Measurements from ENCODE around the gene ZNF79. TPM values are rescaled to one million over a fixed set of nuclear protein-coding genes. Genes with fewer than 3 reads are reported as not detected.
A peak's percentile ranks its signal among the peaks of the same experiment; 100 is the strongest.

ZNF79 gene
- total and polyA plus RNA-seq, 9 of the 15 experiments (the other 6 are each of a cell fraction or from before 2014, with no cell fraction given): 0.62 to 7.0 (median 4.1) TPM

DNA sequence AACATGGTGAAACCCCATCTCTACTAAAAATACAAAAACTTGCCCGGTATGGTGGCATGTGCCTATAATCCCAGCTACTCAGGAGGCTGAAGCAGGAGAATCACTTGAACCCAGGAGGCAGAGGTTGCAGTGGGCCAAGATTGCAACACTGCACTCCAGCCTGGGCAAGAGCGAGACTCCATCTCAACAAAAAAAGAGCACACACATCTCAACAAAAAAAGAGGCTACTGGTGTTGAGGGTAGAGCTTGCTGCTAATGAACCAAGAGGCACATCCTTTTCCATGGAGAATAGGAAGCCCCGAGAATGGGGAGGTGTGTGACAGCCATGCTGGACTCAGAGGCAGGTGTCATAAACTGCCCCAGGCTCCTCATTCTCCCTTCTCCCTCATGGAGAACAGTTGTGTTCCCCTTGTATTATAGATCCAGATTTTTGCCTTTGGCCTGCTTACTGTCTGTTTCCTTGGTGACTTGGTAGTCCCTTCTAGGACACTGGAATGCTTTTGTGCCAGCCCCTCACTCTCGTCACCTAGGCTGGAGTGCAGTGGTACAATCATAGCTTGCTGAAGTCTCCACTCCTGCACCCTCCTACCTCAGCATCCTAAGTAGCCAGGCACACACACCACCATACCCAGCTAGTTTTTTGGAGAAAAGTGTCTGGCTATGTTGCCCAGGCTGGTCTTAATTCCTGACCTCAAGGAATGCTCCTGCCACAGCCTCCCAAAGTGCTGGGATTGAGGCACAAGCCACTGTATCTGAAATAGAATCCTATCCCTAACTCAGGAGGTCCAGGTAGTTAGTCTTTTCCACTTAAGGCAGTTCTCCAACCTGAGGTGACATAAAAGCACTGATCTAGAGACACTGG, 21.9 kb downstream of the ZNF79 start (continued):
- TF ChIP-seq, protein P1, sequence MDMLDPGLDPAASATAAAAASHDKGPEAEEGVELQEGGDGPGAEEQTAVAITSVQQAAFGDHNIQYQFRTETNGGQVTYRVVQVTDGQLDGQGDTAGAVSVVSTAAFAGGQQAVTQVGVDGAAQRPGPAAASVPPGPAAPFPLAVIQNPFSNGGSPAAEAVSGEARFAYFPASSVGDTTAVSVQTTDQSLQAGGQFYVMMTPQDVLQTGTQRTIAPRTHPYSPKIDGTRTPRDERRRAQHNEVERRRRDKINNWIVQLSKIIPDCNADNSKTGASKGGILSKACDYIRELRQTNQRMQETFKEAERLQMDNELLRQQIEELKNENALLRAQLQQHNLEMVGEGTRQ (CRISPR knock-in tag; IDR thresholded peaks at IDR 0.05): no peak
- TF ChIP-seq ILF3 (IDR thresholded peaks at IDR 0.05; ENCODE audit: borderline replicate concordance) (peak; percentile 85; the same call in 1 of the 2 replicates), SP1 (CRISPR knock-in tag; IDR thresholded peaks at IDR 0.05) (no peak), CAMTA2 (CRISPR knock-in tag; conservative IDR thresholded peaks at IDR 0.05) (peak; percentile 42; the same call in 1 of the 2 replicates), SOX6 (IDR thresholded peaks at IDR 0.05) (no peak), ILK (tag; IDR thresholded peaks at IDR 0.05; ENCODE audit: borderline replicate concordance, low read depth) (no peak)
- TF ChIP-seq, protein P2, sequence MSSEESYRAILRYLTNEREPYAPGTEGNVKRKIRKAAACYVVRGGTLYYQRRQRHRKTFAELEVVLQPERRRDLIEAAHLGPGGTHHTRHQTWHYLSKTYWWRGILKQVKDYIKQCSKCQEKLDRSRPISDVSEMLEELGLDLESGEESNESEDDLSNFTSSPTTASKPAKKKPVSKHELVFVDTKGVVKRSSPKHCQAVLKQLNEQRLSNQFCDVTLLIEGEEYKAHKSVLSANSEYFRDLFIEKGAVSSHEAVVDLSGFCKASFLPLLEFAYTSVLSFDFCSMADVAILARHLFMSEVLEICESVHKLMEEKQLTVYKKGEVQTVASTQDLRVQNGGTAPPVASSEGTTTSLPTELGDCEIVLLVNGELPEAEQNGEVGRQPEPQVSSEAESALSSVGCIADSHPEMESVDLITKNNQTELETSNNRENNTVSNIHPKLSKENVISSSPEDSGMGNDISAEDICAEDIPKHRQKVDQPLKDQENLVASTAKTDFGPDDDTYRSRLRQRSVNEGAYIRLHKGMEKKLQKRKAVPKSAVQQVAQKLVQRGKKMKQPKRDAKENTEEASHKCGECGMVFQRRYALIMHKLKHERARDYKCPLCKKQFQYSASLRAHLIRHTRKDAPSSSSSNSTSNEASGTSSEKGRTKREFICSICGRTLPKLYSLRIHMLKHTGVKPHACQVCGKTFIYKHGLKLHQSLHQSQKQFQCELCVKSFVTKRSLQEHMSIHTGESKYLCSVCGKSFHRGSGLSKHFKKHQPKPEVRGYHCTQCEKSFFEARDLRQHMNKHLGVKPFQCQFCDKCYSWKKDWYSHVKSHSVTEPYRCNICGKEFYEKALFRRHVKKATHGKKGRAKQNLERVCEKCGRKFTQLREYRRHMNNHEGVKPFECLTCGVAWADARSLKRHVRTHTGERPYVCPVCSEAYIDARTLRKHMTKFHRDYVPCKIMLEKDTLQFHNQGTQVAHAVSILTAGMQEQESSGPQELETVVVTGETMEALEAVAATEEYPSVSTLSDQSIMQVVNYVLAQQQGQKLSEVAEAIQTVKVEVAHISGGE (CRISPR knock-in tag; IDR thresholded peaks at IDR 0.05): no peak
- TF ChIP-seq, protein P3, sequence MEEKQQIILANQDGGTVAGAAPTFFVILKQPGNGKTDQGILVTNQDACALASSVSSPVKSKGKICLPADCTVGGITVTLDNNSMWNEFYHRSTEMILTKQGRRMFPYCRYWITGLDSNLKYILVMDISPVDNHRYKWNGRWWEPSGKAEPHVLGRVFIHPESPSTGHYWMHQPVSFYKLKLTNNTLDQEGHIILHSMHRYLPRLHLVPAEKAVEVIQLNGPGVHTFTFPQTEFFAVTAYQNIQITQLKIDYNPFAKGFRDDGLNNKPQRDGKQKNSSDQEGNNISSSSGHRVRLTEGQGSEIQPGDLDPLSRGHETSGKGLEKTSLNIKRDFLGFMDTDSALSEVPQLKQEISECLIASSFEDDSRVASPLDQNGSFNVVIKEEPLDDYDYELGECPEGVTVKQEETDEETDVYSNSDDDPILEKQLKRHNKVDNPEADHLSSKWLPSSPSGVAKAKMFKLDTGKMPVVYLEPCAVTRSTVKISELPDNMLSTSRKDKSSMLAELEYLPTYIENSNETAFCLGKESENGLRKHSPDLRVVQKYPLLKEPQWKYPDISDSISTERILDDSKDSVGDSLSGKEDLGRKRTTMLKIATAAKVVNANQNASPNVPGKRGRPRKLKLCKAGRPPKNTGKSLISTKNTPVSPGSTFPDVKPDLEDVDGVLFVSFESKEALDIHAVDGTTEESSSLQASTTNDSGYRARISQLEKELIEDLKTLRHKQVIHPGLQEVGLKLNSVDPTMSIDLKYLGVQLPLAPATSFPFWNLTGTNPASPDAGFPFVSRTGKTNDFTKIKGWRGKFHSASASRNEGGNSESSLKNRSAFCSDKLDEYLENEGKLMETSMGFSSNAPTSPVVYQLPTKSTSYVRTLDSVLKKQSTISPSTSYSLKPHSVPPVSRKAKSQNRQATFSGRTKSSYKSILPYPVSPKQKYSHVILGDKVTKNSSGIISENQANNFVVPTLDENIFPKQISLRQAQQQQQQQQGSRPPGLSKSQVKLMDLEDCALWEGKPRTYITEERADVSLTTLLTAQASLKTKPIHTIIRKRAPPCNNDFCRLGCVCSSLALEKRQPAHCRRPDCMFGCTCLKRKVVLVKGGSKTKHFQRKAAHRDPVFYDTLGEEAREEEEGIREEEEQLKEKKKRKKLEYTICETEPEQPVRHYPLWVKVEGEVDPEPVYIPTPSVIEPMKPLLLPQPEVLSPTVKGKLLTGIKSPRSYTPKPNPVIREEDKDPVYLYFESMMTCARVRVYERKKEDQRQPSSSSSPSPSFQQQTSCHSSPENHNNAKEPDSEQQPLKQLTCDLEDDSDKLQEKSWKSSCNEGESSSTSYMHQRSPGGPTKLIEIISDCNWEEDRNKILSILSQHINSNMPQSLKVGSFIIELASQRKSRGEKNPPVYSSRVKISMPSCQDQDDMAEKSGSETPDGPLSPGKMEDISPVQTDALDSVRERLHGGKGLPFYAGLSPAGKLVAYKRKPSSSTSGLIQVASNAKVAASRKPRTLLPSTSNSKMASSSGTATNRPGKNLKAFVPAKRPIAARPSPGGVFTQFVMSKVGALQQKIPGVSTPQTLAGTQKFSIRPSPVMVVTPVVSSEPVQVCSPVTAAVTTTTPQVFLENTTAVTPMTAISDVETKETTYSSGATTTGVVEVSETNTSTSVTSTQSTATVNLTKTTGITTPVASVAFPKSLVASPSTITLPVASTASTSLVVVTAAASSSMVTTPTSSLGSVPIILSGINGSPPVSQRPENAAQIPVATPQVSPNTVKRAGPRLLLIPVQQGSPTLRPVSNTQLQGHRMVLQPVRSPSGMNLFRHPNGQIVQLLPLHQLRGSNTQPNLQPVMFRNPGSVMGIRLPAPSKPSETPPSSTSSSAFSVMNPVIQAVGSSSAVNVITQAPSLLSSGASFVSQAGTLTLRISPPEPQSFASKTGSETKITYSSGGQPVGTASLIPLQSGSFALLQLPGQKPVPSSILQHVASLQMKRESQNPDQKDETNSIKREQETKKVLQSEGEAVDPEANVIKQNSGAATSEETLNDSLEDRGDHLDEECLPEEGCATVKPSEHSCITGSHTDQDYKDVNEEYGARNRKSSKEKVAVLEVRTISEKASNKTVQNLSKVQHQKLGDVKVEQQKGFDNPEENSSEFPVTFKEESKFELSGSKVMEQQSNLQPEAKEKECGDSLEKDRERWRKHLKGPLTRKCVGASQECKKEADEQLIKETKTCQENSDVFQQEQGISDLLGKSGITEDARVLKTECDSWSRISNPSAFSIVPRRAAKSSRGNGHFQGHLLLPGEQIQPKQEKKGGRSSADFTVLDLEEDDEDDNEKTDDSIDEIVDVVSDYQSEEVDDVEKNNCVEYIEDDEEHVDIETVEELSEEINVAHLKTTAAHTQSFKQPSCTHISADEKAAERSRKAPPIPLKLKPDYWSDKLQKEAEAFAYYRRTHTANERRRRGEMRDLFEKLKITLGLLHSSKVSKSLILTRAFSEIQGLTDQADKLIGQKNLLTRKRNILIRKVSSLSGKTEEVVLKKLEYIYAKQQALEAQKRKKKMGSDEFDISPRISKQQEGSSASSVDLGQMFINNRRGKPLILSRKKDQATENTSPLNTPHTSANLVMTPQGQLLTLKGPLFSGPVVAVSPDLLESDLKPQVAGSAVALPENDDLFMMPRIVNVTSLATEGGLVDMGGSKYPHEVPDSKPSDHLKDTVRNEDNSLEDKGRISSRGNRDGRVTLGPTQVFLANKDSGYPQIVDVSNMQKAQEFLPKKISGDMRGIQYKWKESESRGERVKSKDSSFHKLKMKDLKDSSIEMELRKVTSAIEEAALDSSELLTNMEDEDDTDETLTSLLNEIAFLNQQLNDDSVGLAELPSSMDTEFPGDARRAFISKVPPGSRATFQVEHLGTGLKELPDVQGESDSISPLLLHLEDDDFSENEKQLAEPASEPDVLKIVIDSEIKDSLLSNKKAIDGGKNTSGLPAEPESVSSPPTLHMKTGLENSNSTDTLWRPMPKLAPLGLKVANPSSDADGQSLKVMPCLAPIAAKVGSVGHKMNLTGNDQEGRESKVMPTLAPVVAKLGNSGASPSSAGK (IDR thresholded peaks at IDR 0.05): 0 out of 2 replicates have a peak, but pooled peaks have one; percentile 3
